Measurements from ENCODE around the gene NOS1AP.

DNA sequence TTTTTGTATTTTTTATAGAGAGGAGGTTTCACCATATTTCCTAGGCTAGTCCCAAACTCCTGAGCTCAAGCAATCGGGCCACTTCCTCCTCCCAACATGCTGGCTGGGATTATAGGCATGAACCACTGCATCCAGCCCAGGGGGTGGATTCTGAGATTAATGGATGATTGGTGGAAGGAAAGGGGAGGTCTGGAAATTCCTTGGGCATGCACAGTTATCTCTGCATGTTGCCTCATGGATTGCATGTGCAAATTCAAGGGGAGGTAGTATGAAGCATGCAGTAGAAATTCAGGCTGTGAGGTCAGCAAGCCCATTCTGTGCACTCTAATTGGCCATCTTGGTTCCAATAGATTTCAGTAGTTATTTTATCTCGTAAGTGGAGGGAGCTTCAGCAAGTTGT lies 182.7 kb downstream of the NOS1AP start:
- TF ChIP-seq, protein P1, sequence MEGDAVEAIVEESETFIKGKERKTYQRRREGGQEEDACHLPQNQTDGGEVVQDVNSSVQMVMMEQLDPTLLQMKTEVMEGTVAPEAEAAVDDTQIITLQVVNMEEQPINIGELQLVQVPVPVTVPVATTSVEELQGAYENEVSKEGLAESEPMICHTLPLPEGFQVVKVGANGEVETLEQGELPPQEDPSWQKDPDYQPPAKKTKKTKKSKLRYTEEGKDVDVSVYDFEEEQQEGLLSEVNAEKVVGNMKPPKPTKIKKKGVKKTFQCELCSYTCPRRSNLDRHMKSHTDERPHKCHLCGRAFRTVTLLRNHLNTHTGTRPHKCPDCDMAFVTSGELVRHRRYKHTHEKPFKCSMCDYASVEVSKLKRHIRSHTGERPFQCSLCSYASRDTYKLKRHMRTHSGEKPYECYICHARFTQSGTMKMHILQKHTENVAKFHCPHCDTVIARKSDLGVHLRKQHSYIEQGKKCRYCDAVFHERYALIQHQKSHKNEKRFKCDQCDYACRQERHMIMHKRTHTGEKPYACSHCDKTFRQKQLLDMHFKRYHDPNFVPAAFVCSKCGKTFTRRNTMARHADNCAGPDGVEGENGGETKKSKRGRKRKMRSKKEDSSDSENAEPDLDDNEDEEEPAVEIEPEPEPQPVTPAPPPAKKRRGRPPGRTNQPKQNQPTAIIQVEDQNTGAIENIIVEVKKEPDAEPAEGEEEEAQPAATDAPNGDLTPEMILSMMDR (IDR thresholded peaks at IDR 0.05), result no peak
- no peak for TF ChIP-seq POLR2A (IDR thresholded peaks at IDR 0.05)

Measured in lower leg skin (tissue), 3 donors.